Measurements from ENCODE around the gene HINFP.
A peak's percentile ranks its signal among the peaks of the same experiment; 100 is the strongest.
"Not testable (repeated sequence)": the region's sequence is repeated elsewhere in the genome, so short reads cannot be mapped to it uniquely, and the experiment has no call there.

The HINFP gene

DNA sequence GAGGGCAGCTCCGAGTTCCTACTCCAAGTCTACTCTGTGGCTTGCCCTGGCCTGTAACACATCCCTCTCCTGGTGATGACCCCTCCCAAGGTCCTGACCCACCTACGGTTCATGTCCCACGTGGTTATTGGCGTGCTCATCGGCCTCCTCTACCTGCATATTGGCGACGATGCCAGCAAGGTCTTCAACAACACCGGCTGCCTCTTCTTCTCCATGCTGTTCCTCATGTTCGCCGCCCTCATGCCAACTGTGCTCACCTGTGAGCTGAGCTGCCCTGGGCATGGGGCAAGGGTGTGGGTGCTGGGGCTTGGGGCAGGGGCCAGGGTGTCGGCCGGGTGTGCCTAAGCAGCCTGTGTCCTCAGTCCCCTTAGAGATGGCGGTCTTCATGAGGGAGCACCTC lies 37.1 kb downstream of the HINFP start:
- no peak for DNase-seq

DNA sequence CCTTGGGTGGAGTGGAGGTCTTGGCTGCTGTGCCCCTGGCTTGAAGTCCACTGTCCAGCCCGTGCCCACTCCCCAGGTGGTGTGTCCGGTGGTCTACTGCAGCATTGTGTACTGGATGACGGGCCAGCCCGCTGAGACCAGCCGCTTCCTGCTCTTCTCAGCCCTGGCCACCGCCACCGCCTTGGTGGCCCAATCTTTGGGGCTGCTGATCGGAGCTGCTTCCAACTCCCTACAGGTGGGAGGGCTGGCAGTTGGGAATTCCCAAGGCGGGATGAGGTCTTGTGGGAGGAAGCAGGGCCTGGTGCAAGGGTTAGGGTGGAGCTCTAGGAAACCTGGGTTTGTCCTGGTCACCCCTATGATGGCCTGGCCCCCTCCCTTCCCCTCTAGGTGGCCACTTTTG lies 38.8 kb downstream of the HINFP start:
- no peak for DNase-seq

DNA sequence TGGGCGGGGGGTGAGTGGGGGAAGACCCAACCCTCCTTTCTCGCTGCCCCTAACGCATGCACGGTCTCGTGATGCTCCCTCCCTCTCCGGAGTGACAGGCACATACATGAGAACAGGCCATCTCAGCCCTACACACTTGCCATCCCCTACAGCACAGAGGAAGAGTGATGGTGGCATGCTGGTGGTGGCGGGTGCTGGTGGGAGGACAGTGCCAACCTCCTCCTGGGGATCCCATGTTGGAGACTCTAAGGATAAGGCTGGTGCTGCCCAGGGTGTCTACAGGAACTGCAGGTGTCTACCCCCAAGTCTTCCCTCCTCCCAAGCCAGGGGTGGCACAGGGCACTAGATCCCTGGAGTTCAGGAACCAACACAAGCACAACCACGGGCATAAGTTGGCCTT lies 40.5 kb downstream of the HINFP start:
- DNase-seq, result no peak

DNA sequence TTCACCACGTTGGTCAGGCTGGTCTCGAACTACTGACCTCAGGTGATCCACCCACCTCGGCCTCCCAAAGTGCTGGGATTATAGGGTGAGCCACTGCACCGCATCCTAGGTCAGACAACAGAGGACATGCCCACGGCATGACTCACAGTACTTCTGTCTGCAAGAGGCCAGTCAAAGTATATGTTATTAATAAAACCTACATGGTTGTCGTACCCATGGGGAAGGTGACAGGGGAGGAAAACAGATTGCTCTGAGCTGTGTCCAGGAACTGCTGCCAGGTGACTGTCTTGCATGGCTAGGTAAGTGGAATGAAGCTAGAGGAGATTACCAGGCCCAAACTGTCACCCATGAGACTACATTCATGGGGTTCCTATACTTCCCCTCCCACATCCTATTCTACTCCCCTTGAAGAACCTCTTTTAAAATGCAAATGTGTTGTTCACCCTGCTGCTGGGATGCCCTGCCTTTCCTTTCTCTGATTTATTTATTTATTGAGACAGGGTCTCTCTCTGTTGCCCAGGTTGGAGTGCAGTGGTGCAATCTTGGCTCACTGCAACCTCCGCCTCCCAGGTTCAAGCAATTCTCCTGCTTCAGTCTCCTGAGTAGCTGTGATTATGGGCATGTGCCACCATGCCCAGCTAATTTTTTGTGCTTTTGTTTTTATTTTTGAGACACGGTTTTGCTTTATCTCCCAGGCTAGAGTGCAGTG lies 45.1 kb downstream of the HINFP start:
- no peak for DNase-seq

DNA sequence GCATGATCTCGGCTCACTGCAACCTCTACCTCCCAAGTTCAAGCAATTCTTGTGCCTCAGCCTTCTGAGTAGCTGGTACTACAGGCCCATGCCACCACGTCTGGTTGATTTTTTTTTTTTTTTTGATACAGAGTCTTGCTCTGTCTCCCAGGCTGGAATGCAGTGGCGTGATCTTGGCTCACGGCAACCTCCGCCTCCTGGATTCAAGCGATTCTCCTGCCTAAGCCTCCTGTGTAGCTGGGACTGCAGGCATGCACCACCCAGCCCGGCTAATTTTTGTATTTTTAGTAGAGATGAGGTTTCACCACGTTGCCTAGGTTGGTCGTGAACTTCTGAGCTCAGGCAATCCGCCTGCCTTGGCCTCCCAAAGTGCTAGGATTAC lies 45.7 kb downstream of the HINFP start:
- not testable (repeated sequence) for DNase-seq

DNA sequence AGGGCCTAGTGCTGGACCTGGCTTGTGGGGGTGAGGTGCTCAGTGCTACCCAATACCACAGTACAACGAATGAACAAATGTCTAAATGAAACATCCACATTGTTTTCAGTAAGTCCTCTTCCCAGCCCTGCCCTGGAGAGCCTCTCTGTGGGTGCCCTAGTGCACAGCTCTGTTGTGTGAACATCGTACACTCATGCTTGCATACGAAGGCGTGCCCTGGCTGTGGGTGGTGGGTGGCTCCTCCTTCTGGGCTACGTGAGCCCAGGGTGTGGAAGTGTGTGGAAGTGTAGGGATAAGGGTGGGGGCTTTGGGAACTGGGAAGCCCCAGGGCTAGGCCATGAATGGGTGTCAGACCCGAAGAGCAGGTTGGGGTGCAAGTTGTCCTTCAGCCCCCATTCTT lies 46.6 kb downstream of the HINFP start:
- no peak for DNase-seq

DNA sequence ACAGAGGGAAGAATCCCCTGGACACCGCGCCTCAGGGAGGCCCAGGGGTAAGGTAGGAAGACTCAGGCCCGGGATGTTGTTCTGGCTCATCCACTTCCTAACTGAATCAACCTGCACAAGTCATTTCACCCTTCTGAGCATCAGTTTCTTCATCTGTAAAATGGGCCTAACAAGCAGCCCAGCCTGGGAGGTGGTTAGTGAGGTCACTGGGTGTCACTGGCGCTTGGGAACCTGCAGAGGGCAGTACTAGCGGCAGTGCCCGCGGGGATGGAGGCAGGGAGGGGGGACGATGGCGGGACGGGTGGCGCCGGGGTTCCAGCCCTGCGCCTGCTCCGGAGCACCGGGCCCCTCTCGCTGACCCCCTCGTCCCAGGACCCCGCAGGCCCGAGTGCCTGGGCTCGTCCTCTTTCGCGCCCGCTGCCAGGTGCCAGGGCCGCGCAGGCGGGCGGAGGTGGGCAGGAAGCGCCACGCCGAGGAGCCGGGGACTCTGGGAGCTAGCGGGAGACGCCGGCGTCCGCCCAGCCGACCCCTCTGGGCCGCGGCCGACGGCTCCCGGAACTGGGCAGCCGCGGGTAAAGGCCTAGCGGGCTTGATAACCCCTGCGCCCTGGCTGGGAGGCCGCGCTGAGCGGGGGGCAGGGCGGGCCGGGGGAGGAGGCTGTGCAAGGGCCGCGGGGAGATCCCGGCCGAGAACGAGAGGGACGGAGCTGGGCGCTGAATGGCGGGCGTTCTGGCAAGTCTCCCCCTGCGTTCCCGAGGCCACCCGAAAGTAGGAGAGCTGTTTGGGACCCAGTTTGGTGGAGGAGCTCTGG lies 47.3 kb downstream of the HINFP start, which contains the start of gene NLRX1:
NLRX1 (plus strand) TSS at position 255 of the 811 bp plus-strand sequence. CDS start 2,679 bp downstream, outside the sequence.
- no peak for DNase-seq

DNA sequence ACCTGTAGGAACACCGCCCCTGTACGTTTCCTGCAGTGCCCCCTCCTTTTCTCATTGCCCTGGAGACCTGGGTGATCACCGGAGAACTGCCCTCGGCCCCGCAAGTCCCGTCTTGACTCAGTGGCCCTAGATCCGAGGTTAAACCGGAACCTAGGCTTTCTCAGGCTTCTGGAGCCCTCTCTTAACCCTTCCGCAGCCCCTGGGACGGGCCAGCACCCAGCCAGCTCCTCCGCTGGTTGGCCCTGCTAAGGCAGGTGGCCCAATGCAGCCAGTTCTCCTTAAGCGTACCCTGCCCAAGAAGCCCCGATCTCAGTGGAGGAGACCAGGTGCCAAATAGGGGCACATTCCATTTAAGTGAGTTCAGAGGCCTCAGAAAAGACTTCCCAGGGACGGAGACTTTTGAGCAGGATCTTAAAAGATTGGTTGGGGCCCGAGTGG lies 47.9 kb downstream of the HINFP start:
- no peak for DNase-seq

DNA sequence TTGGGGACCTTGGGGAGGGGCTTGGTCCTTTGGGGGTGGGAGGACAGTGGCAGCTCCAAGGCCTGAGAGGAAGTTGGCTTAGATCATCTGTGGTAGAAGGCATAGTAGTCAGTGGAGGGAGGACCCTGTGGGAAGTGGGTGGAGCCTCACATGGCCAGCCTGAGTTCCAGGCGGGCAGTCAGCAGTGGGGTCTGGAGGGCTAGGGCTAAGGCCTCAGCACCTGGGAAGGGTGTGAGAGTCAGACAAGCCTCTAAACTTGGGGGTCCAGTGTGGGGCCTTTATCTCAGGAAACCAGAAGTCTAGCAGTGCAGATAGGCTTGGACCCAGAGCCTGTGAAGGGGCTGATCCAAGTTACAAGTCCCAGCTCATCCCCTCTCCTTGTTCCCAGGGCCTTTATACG lies 51.1 kb downstream of the HINFP start:
- DNase-seq, result no peak

DNA sequence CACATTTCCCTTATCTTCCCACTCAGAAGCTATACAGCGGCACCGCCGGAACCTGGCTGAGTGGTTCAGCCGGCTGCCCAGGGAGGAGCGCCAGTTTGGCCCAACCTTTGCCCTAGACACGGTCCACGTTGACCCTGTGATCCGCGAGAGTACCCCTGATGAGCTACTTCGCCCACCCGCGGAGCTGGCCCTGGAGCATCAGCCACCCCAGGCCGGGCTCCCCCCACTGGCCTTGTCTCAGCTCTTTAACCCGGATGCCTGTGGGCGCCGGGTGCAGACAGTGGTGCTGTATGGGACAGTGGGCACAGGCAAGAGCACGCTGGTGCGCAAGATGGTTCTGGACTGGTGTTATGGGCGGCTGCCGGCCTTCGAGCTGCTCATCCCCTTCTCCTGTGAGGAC lies 52.1 kb downstream of the HINFP start:
- DNase-seq, result no peak

DNA sequence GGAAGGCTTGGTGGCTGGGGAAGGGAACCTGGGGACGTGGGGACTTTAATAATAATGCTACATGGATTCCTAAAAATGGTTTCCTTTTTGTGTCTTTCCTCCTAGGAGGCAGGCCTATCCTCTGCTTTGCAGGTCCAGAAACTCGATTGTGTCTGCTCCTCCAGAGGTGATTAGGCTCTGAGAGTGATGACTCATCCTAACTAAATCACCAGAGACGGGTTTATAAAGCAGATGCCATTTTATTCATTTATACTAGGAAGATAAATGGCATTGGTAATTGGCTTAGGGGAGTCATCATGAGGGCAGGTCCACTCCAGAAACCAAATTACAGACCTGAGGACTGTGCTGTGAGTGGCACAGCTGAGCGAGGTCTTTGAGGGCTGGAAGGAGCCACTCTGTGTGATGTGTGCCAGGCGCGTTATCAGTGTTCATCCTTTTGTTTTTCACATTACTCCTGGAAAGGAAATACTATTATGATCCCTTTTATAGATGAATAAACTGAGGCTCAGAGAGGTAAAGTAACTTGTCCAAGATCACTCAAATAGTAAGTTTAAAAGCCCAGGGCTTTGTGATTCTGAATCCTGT lies 54.2 kb downstream of the HINFP start:
- peak; percentile 31 for DNase-seq

DNA sequence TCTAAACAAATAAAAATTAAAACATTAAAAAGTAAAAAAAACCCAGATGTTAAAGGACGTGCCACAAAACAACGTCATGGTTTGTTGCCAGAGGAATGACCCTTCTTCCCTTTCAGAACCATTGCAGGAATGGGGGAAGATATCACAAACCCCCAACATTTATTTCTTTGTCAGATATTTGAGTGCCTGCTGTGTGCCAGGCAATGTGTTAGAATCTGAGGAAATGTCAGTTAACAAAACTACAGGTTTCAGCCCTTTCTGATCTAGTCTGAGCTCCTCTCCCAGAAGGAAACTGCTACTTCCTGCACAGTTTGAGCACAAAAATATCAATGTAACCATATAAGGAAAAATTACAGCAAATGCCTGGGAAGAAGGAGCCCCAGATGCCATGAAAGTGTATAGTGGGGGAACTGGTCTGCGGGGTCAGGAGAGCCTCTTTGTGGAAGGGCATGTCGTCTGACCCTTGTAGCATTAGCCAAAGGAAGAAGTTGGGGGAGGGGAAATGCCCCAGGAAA lies 56.8 kb downstream of the HINFP start:
- DNase-seq, result no peak

DNA sequence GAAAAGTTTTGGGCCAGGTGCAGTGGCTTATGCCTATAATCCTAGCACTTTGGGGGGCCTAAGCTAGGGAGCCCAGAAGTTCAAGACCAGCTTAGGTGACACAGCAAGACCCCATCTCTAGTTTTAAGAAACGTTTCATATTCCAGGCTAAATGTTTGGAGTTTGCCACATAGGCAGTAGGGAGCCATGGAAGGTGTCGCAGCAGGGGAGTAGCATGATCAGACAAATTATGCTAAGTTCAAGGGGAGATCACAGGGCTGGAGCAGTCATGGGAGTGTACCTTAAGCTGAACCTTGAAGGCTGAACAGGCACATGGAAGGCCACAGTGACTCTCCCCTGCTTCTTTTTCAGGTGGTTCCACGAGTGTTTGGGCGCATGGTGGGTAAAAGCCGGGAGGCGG lies 58.0 kb downstream of the HINFP start:
- DNase-seq, result no peak

DNA sequence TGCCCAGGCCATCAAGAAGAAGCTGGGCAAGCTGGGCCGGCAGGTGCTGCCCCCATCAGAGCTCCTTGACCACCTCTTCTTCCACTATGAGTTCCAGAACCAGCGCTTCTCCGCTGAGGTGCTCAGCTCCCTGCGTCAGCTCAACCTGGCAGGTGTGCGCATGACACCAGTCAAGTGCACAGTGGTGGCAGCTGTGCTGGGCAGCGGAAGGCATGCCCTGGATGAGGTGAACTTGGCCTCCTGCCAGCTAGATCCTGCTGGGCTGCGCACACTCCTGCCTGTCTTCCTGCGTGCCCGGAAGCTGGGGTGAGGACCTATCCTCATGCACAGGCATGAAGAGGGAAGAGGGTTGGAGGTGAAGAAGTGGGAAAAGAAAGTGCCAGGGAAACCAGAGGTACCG lies 58.6 kb downstream of the HINFP start:
- DNase-seq, result no peak

DNA sequence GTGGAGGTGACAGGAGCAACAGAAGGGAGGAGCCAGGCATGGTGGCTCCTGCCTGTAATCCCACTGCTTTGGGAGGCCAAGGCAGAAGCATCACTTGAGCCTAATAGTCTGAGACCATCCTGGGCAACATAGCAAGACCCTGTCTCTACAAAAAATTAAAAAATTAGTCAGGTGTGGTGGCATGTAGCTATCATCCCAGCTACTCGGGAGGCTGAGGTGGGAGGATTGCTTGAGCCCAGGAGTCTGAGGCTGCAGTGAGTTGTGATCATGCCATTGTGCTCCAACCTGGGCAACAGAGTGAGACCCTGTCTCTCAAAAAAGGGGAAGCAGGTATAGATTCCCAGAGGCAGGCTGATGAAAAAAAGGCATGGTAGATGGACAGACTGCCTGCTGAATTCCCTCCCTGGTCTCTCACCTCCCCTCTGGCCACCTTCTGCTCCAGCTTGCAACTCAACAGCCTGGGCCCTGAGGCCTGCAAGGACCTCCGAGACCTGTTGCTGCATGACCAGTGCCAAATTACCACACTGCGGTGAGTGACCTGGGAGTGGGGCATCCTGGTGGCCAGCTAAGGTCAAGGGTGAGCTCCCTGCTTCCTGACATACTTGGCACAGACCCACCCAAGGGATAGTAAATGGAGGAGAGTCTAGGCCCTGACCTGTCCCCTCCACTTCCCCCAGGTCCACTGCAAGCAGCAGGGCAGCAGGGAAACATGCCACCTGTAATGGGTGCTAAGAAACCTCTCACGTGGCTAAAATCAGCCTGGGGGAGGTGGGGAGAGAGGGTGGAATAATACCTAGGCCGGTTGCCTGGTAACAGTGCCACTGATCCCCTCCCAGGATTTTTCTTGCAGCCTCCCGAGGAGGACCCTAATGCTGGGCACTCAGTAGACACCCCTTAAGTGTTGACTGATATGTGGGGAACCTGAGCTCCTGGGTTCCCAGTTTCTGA lies 59.6 kb downstream of the HINFP start:
- no peak for DNase-seq

DNA sequence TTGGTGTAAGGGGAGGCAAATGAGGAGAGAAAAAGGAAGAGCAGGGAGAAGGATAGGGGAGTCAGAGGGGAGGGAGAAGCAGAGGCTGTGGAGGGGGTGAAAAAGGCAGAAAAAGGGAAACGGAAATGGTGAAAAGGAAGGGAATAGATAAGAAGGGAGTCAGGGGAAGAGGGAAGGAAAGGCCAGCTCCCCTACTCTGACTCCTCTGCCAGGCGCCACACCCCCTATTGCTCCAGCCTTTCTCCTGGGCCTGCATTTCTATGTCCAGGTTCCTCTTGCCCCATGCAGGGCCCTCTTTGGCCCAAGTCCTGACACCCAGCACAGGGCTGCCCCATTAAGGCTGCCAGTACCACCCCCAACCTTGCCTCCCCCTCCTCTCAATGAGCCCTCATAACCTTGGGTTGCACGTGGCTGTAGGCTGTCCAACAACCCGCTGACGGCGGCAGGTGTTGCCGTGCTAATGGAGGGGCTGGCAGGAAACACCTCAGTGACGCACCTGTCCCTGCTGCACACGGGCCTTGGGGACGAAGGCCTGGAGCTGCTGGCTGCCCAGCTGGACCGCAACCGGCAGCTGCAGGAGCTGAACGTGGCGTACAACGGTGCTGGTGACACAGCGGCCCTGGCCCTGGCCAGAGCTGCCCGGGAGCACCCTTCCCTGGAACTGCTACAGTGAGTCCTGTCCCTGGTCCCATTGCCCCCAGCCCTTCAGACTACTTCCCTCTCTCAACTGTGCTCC lies 60.5 kb downstream of the HINFP start:
- no peak for DNase-seq

DNA sequence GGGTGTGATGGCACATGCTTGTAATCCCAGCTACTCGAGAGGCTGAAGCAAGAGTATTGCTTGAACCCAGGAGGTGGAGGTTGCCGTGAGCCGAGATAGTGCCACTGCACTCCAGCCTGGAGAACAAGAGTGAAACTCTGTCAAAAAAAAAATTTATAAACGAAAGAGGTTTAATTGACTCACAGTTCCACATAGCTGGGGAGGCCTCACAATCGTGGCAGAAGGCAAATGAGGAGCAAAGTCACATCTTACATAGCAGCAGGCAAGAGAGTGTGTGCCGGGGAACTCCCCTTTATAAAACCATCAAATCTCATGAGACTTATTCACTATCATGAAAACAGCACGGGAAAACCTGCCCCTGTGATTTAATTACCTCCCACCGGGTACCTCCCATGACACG lies 63.0 kb downstream of the HINFP start:
- not testable (repeated sequence) for DNase-seq
